SW 1271 (cell line): ENCODE data around the gene IL31RA.

Experiments used
- DNase-seq, 2 experiments: peaks; one replicate each; lab custom pipeline; 2025; lab: John Stamatoyannopoulos, UW

Gene IL31RA

GRCh38 chr5:55903121-55903701, 52.1 kb downstream of the IL31RA start:
- no peak for DNase-seq

GRCh38 chr5:55904152-55904551, 53.0 kb downstream of the IL31RA start:
- DNase-seq: no peak

GRCh38 chr5:55905251-55905650, 54.1 kb downstream of the IL31RA start:
- no peak for DNase-seq

GRCh38 chr5:55907927-55908326, 56.8 kb downstream of the IL31RA start:
- no peak for DNase-seq

- no peak for DNase-seq
Observed at GRCh38 chr5:55908804-55909203, 57.6 kb downstream of the IL31RA start.

- no peak for DNase-seq
Observed at GRCh38 chr5:55911784-55912653, 60.9 kb downstream of the IL31RA start.

GRCh38 chr5:55913466-55914413, 62.6 kb downstream of the IL31RA start:
- no peak for DNase-seq

GRCh38 chr5:55914971-55915370, 63.8 kb downstream of the IL31RA start:
- no peak for DNase-seq

- no peak for DNase-seq
Observed at GRCh38 chr5:55915783-55916182, 64.6 kb downstream of the IL31RA start.

GRCh38 chr5:55916986-55917385, 65.8 kb downstream of the IL31RA start:
- DNase-seq: no peak

GRCh38 chr5:55917402-55918086, 66.4 kb downstream of the IL31RA start:
- no peak for DNase-seq

- DNase-seq: no peak
Observed at GRCh38 chr5:55918087-55919035, 67.2 kb downstream of the IL31RA start.

- no peak for DNase-seq
Observed at GRCh38 chr5:55919625-55920024, 68.5 kb downstream of the IL31RA start.

- DNase-seq: peak in 1 of 2 experiments; percentile 53
Observed at GRCh38 chr5:55920784-55921183, 69.6 kb downstream of the IL31RA start.

- DNase-seq: no peak
Observed at GRCh38 chr5:55921617-55922016, 70.5 kb downstream of the IL31RA start.

- DNase-seq: peak in 1 of 2 experiments; percentile 38
Observed at GRCh38 chr5:55923177-55923771, 72.1 kb downstream of the IL31RA start.

GRCh38 chr5:55923865-55924500, 72.8 kb downstream of the IL31RA start:
- DNase-seq: no peak

GRCh38 chr5:55924744-55925143, 73.6 kb downstream of the IL31RA start:
- DNase-seq: no peak

- DNase-seq: no peak
Observed at GRCh38 chr5:55925181-55925580, 74.0 kb downstream of the IL31RA start.

GRCh38 chr5:55925712-55926111, 74.6 kb downstream of the IL31RA start:
- no peak for DNase-seq
